Cardiac muscle cell (in vitro differentiated cells and primary cell): ENCODE results near the gene NRROS. TPM values are rescaled to one million over a fixed set of nuclear protein-coding genes. Genes with fewer than 3 reads are reported as not detected.

ENCODE experiments used
- DNase-seq, 2 donors: peaks; one replicate each; pipeline versions ENCODE4 v3.0.0 to v3.0.0-alpha.2; 2010 to 2017; ENCODE audit warnings: low read depth in 1 of 2, low spot score in 1 of 2
- H3K27ac ChIP-seq: fragments of 200-600 bp; sonication (generic); 2 replicates; pipeline ENCODE4 v1.5.1; 2016
- H3K27me3 ChIP-seq: fragments of 200-600 bp; sonication (generic); 2 replicates; pipeline ENCODE4 v1.6.0; 2016; ENCODE audit warnings: control low read depth
- H3K36me3 ChIP-seq: fragments of 200-600 bp; sonication (generic); 2 replicates; pipeline ENCODE4 v1.5.1; 2016; ENCODE audit warnings: control low read depth
- H3K4me1 ChIP-seq: fragments of 200-600 bp; sonication (generic); 2 replicates; pipeline ENCODE4 v1.8.1; 2017; ENCODE audit warnings: low read depth, mild to moderate bottlenecking, mixed run types
- H3K4me3 ChIP-seq: fragments of 200-600 bp; sonication (generic); 2 replicates; pipeline ENCODE4 v1.5.1; 2016; ENCODE audit warnings: mild to moderate bottlenecking
- H3K9me3 ChIP-seq: fragments of 200-600 bp; sonication (generic); 2 replicates; pipeline ENCODE4 v1.5.1; 2017; ENCODE audit warnings: low read depth, mild to moderate bottlenecking, control low read depth
- CTCF ChIP-seq: IDR thresholded peaks from 2 replicates; pipeline ENCODE4 v1.5.1; 2012; ENCODE audit warnings: low read depth, mild to moderate bottlenecking, low read length
- polyA plus RNA-seq: library from polyadenylated mRNA; unstranded; fragments of >200 nt; fragmentation: Nextera tagmentation; extraction: Ambion mirVana; gene quantifications from 2 replicates; pipeline ENCODE4 v1.2.1, GENCODE V29; 2016
- total RNA-seq: library from RNA; depleted of rRNA; stranded (reverse); fragments of >200 nt; gene quantifications from 2 replicates; pipeline ENCODE4 v1.2.3, GENCODE V29; 2016

The NRROS gene
- total and polyA plus RNA-seq, 2 experiments from 2014 or later = 1.6 TPM; not detected in 1

GRCh38 chr3:196708467-196708866 lies 69.0 kb downstream of the NRROS start:
- DNase-seq = peak in 1 of 2 donors; percentile 44
- H3K9me3 ChIP-seq = no peaks in the 10 kb centered on the region
- H3K27me3 ChIP-seq = no peaks in the 10 kb centered on the region
- no peak overlapping the region for H3K27ac ChIP-seq
- H3K4me1 ChIP-seq = peaks cover 4% of the 10 kb centered on the region
- H3K4me3 ChIP-seq = no peak overlapping the region
- no peak for TF ChIP-seq CTCF
- H3K36me3 ChIP-seq = no peaks in the 10 kb centered on the region

Other genes with a start within 250 kb of the NRROS start
- gene UBXN7, start 207.3 kb upstream of the NRROS start, total RNA-seq = 10.4 and 27.7 TPM in 2 replicates
- 33.1 and 49.0 TPM in 2 replicates for gene UBXN7, start 207.3 kb upstream of the NRROS start, polyA plus RNA-seq
- gene RNF168, start 135.9 kb upstream of the NRROS start, total RNA-seq = 14.7 and 19.0 TPM in 2 replicates
- gene RNF168, start 135.9 kb upstream of the NRROS start, polyA plus RNA-seq = 9.9 and 11.1 TPM in 2 replicates
- gene SMCO1, start 124.3 kb upstream of the NRROS start, total RNA-seq = 0.45 and 0.99 TPM in 2 replicates
- gene SMCO1, start 124.3 kb upstream of the NRROS start, polyA plus RNA-seq = 1.7 and 2.3 TPM in 2 replicates
- gene WDR53, start 71.1 kb upstream of the NRROS start, total RNA-seq = 8.9 and 10.3 TPM in 2 replicates
- gene WDR53, start 71.1 kb upstream of the NRROS start, polyA plus RNA-seq = 9.5 and 11.2 TPM in 2 replicates
- gene FBXO45, start 71.0 kb upstream of the NRROS start, total RNA-seq = 4.7 and 5.9 TPM in 2 replicates
- gene FBXO45, start 71.0 kb upstream of the NRROS start, polyA plus RNA-seq = 9.1 TPM in 2 replicates
- 2.9 and 5.0 TPM in 2 replicates for gene CEP19, start 72.6 kb downstream of the NRROS start, total RNA-seq
- gene CEP19, start 72.6 kb downstream of the NRROS start, polyA plus RNA-seq = 8.2 and 9.3 TPM in 2 replicates
- gene PIGX, start 72.7 kb downstream of the NRROS start, total RNA-seq = 21.7 and 61.3 TPM in 2 replicates
- gene PIGX, start 72.7 kb downstream of the NRROS start, polyA plus RNA-seq = 54.5 and 61.2 TPM in 2 replicates
- gene PAK2, start 100.2 kb downstream of the NRROS start, total RNA-seq = 19.1 and 48.6 TPM in 2 replicates
- 18.5 and 35.4 TPM in 2 replicates for gene PAK2, start 100.2 kb downstream of the NRROS start, polyA plus RNA-seq
- 30.5 and 34.1 TPM in 2 replicates for gene SENP5, start 228.2 kb downstream of the NRROS start, total RNA-seq
- 8.1 and 11.1 TPM in 2 replicates for gene SENP5, start 228.2 kb downstream of the NRROS start, polyA plus RNA-seq